ENCODE measurements around the gene POU2F1. TPM values are rescaled to one million over a fixed set of nuclear protein-coding genes. Genes with fewer than 3 reads are reported as not detected.

Gene POU2F1
- total RNA-seq, 6 donors from 2014 or later: 9.1 to 26.8 (median 15.6) TPM

- Histone ChIP-seq H3K36me3 (no peaks in the 10 kb centered on the region), H3K9me3 (no peaks in the 10 kb centered on the region), H3K4me3 (no peak overlapping the region), H3K27ac (no peak overlapping the region), H3K4me1 (peaks cover 7 to 14% (median 12%) of the 10 kb centered on the region in 4 donors), H3K27me3 (no peaks in the 10 kb centered on the region)
- WGBS, 2 donors: 98 to 100% methylated on average over 2 to 4 of the region's 4 CpGs
- no peak for ATAC-seq (ENCODE audit: low FRiP score in 2 of 2)
- no peak for DNase-seq
- TF ChIP-seq POLR2AphosphoS5 (IDR thresholded peaks at IDR 0.05) (no peak), POLR2A (IDR thresholded peaks at IDR 0.05) (no peak), EP300 (IDR thresholded peaks at IDR 0.05) (no peak)
- TF ChIP-seq, protein P1, sequence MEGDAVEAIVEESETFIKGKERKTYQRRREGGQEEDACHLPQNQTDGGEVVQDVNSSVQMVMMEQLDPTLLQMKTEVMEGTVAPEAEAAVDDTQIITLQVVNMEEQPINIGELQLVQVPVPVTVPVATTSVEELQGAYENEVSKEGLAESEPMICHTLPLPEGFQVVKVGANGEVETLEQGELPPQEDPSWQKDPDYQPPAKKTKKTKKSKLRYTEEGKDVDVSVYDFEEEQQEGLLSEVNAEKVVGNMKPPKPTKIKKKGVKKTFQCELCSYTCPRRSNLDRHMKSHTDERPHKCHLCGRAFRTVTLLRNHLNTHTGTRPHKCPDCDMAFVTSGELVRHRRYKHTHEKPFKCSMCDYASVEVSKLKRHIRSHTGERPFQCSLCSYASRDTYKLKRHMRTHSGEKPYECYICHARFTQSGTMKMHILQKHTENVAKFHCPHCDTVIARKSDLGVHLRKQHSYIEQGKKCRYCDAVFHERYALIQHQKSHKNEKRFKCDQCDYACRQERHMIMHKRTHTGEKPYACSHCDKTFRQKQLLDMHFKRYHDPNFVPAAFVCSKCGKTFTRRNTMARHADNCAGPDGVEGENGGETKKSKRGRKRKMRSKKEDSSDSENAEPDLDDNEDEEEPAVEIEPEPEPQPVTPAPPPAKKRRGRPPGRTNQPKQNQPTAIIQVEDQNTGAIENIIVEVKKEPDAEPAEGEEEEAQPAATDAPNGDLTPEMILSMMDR (IDR thresholded peaks at IDR 0.05): no peak
Measured at GRCh38 chr1:167440345-167440744, 219.7 kb downstream of the POU2F1 start.

GRCh38 chr1:167440776-167441175, 220.1 kb downstream of the POU2F1 start:
- Histone ChIP-seq H3K27ac (no peak overlapping the region), H3K4me1 (peaks cover 7 to 14% (median 12%) of the 10 kb centered on the region in 4 donors), H3K27me3 (no peaks in the 10 kb centered on the region), H3K4me3 (no peak overlapping the region), H3K36me3 (no peaks in the 10 kb centered on the region), H3K9me3 (no peaks in the 10 kb centered on the region)
- DNase-seq (no peak), ATAC-seq (ENCODE audit: low FRiP score in 2 of 2) (no peak)
- 96% methylated on average over 8 of the region's 8 CpGs for WGBS, 2 donors
- TF ChIP-seq POLR2A (IDR thresholded peaks at IDR 0.05): no peak
- no peak for TF ChIP-seq POLR2AphosphoS5 (IDR thresholded peaks at IDR 0.05)
- no peak for TF ChIP-seq EP300 (IDR thresholded peaks at IDR 0.05)
- TF ChIP-seq, protein P1 (IDR thresholded peaks at IDR 0.05): no peak

DNA sequence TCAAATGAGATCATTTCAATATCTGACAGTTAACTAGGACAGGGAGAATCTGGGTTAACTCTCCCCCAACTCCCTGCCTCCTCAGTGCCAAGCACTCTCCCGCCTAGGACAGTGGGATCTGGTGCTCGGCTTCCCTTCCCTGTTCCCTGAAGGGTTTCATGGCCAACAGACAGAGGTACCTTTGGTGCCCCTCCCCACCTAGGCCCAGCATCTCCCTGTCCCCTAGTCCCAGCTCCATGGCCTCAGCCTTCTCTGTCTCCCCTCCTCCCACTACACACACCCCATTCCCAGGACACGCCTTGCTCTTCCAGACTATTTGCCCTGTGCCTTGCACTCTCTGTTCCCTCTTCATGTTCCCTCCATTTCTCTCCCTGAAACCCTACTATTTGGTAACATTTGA, 220.5 kb downstream of the POU2F1 start:
- Histone ChIP-seq H3K4me3 (no peak overlapping the region), H3K36me3 (no peaks in the 10 kb centered on the region), H3K27me3 (no peaks in the 10 kb centered on the region), H3K9me3 (no peaks in the 10 kb centered on the region), H3K27ac (no peak overlapping the region), H3K4me1 (peaks cover 7 to 14% (median 12%) of the 10 kb centered on the region in 4 donors)
- DNase-seq (no peak), ATAC-seq (ENCODE audit: low FRiP score in 2 of 2) (no peak)
- TF ChIP-seq, protein P1 (IDR thresholded peaks at IDR 0.05): no peak
- no peak for TF ChIP-seq POLR2AphosphoS5 (IDR thresholded peaks at IDR 0.05)
- no peak for TF ChIP-seq POLR2A (IDR thresholded peaks at IDR 0.05)
- no peak for TF ChIP-seq EP300 (IDR thresholded peaks at IDR 0.05)
- WGBS, 2 donors: 93 to 97% methylated on average over 3 of the region's 3 CpGs

- ATAC-seq (ENCODE audit: low FRiP score in 2 of 2) (peak; percentile 88 to 93), DNase-seq (peak in 1 of 2 donors; percentile 89)
- 45 to 55% methylated on average over 8 to 12 of the region's 12 CpGs for WGBS, 2 donors
Measured at GRCh38 chr1:167442142-167442848, 221.6 kb downstream of the POU2F1 start.

More at GRCh38 chr1:167442142-167442848, 221.6 kb downstream of the POU2F1 start:
- Histone ChIP-seq H3K4me1 (peaks cover 7 to 19% (median 12%) of the 10 kb centered on the region in 4 donors), H3K27me3 (no peaks in the 10 kb centered on the region), H3K27ac (no peak overlapping the region), H3K9me3 (no peaks in the 10 kb centered on the region), H3K4me3 (no peak overlapping the region), H3K36me3 (no peaks in the 10 kb centered on the region)
- no peak for TF ChIP-seq POLR2A (IDR thresholded peaks at IDR 0.05)
- TF ChIP-seq, protein P1 (IDR thresholded peaks at IDR 0.05): peak; percentile 80 to 88 (median 86)

Data from upper lobe of left lung (tissue), 6 donors.